Thyroid gland (tissue), 4 donors: ENCODE results near the gene ANKRD17. TPM values are rescaled to one million over a fixed set of nuclear protein-coding genes. Genes with fewer than 3 reads are reported as not detected.
"Not testable (repeated sequence)": the region's sequence is repeated elsewhere in the genome, so short reads cannot be mapped to it uniquely, and the experiment has no call there.

Experiments used
- DNase-seq, 2 donors: peaks; one replicate each; pipeline ENCODE4 v3.0.0-alpha.2; 2019
- H3K27ac ChIP-seq, 3 donors: fragments of 200-600 bp; sonication (generic); 1 replicate in 2 of 3; 2 replicates in 1 of 3; pipeline ENCODE4 v1.5.1; 2016 to 2019; ENCODE audit warnings: mild to moderate bottlenecking in 1 of 3, moderate library complexity in 1 of 3
- H3K27me3 ChIP-seq: fragments of 200-600 bp; sonication (generic); one replicate; pipeline ENCODE4 v1.5.1; 2019
- H3K36me3 ChIP-seq, 2 donors: fragments of 200-600 bp; sonication (generic); one replicate each; pipeline ENCODE4 v1.5.1; 2016 to 2019
- H3K4me1 ChIP-seq, 2 donors: fragments of 200-600 bp; sonication (generic); one replicate each; pipeline ENCODE4 v1.5.1; 2017 to 2019
- H3K4me3 ChIP-seq, 3 donors: fragments of 200-600 bp; sonication (generic); replicated peaks in 1 of 3; 1 replicate in 2 of 3; 2 replicates in 1 of 3; pipeline ENCODE4 v1.5.1; 2016; ENCODE audit warnings: mild to moderate bottlenecking in 1 of 3
- H3K9me3 ChIP-seq: fragments of 200-600 bp; sonication (generic); one replicate; pipeline ENCODE4 v1.5.1; 2017
- POLR2A ChIP-seq, 2 donors: fragments of 450-650 bp; IDR thresholded peaks; one replicate each; pipeline ENCODE4 v1.6.1; 2017; ENCODE audit warnings: antibody characterized with exemption in 2 of 2, mild to moderate bottlenecking in 2 of 2, moderate library complexity in 1 of 2
- WGBS, 2 donors: methylation state at CpG; one replicate each; pipeline ENCODE4 v1.1.5; 2017; 5-methylcytosine and 5-hydroxymethylcytosine counted together
- intact Hi-C: fragments of 100-400 bp; cut with DNase I; formaldehyde crosslinking; loops from one replicate; pipeline ENCODE4 v1.15.1; 2023
- total RNA-seq, 4 donors: library from RNA; depleted of rRNA; stranded (reverse); fragments of >200 nt; gene quantifications; one replicate each; pipeline ENCODE4 v1.2.3, GENCODE V29; 2016
- TF ChIP-seq, protein P1 (sequence below), 6 experiments: fragments of 200-600 bp in 3 of 6; fragments of 450-650 bp in 3 of 6; sonication (generic) in 3 of 6; IDR thresholded peaks; one replicate each; pipeline ENCODE4 v1.5.1; 2016 to 2019; ENCODE audit warnings: antibody characterized with exemption in 6 of 6, mild to moderate bottlenecking in 2 of 6, inconsistent platforms in 1 of 6, moderate library complexity in 1 of 6

Gene ANKRD17
- total RNA-seq, 4 donors from 2014 or later, result 46.8 to 74.6 (median 64.2) TPM

DNA sequence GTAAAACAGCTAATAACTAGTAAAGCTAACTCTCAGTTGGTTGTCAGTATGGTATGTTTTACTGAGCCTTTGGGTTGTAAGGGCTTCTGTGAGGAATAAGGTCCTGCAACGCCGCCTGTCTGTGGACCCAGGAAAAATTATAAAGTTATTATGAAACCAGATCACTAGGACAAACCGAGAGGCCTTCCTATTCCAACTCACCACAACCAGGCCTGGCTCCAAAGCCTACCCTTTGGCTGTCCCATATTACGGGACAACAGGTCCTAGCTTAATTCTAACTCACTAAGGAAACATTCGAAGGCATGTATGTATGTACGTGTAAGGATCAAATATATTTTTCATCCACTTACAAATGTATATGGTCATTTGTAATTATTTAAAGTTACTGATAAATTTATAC is 1.4 kb downstream of the ANKRD17 start:
- H3K9me3 ChIP-seq, result no peaks in the 10 kb centered on the region
- DNase-seq, result peak; percentile 70 to 76
- intact Hi-C loops, result loop anchor here (5.0 kb wide), 1 partner anchor 190 kb away; the partner anchor contains the start of gene COX18
- no peaks in the 10 kb centered on the region for H3K27me3 ChIP-seq
- no peaks in the 10 kb centered on the region for H3K36me3 ChIP-seq
- 3 to 4% methylated on average over 6 of the region's 6 CpGs for WGBS, 2 donors
- peaks cover 28 to 31% of the 10 kb centered on the region in 2 donors for H3K4me1 ChIP-seq
- TF ChIP-seq, protein P1, sequence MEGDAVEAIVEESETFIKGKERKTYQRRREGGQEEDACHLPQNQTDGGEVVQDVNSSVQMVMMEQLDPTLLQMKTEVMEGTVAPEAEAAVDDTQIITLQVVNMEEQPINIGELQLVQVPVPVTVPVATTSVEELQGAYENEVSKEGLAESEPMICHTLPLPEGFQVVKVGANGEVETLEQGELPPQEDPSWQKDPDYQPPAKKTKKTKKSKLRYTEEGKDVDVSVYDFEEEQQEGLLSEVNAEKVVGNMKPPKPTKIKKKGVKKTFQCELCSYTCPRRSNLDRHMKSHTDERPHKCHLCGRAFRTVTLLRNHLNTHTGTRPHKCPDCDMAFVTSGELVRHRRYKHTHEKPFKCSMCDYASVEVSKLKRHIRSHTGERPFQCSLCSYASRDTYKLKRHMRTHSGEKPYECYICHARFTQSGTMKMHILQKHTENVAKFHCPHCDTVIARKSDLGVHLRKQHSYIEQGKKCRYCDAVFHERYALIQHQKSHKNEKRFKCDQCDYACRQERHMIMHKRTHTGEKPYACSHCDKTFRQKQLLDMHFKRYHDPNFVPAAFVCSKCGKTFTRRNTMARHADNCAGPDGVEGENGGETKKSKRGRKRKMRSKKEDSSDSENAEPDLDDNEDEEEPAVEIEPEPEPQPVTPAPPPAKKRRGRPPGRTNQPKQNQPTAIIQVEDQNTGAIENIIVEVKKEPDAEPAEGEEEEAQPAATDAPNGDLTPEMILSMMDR (IDR thresholded peaks at IDR 0.05), result peak in 5 of 6 experiments; percentile 29 to 76 (median 72)
- TF ChIP-seq POLR2A (IDR thresholded peaks at IDR 0.05), result no peak
- peak overlapping the region in 2 of 3 donors; percentile 97 to 98 for H3K27ac ChIP-seq
- peak overlapping the region; percentile 71 to 97 (median 90) for H3K4me3 ChIP-seq

DNA sequence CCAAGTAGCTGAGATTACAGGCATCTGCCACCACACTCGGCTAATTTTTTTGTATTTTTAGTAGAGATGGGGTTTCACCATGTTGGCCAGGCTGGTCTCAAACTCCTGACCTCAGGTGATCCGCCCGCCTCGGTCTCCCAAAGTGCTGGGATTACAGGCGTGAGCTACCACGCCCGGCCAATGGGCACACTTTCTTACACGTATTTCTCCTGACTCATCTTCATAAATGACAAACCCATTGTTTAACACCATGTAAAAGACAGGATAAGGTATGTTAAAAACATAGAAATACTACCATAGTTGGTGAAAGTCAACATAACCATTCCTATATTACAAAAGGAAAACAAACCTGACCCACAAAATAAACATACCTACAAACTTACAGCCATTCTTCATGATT is 2.8 kb downstream of the ANKRD17 start:
- H3K9me3 ChIP-seq, H3K36me3 ChIP-seq, H3K4me3 ChIP-seq, DNase-seq, H3K27ac ChIP-seq, H3K27me3 ChIP-seq: not testable (repeated sequence)
- intact Hi-C loops, result loop anchor here (5.0 kb wide), 1 partner anchor 189 kb away; the partner anchor contains the start of gene COX18
- H3K4me1 ChIP-seq, result peaks cover 28 to 31% of the 10 kb centered on the region in 2 donors
- WGBS, 2 donors, result 93 to 96% methylated on average over 8 of the region's 8 CpGs

DNA sequence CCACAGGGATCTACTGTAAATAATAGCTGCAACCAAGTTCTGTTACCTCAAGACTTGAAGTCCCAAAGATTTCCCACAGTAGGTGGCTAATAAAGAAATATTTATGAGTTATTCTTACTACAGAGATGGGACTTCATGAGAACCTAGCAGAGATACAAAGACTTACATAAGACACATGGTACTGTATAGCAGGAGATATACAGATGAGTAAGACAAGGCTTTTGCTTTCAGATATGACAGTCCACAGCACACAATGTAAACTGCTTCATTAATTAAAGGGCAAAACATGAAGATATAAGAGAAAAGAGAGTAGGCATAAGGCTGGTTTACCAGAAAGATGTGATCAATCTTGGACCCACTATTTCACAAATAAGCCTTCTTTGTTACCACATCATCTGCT is 6.6 kb downstream of the ANKRD17 start:
- TF ChIP-seq, protein P1 (IDR thresholded peaks at IDR 0.05), result no peak
- no peak for TF ChIP-seq POLR2A (IDR thresholded peaks at IDR 0.05)
- H3K27me3 ChIP-seq, result no peaks in the 10 kb centered on the region
- H3K27ac ChIP-seq, result no peak overlapping the region
- intact Hi-C loops, result no loop called here
- DNase-seq, result no peak
- no peaks in the 10 kb centered on the region for H3K9me3 ChIP-seq
- H3K4me1 ChIP-seq, result peaks cover 18 to 19% of the 10 kb centered on the region in 2 donors
- no peak overlapping the region for H3K4me3 ChIP-seq
- H3K36me3 ChIP-seq, result no peaks in the 10 kb centered on the region

DNA sequence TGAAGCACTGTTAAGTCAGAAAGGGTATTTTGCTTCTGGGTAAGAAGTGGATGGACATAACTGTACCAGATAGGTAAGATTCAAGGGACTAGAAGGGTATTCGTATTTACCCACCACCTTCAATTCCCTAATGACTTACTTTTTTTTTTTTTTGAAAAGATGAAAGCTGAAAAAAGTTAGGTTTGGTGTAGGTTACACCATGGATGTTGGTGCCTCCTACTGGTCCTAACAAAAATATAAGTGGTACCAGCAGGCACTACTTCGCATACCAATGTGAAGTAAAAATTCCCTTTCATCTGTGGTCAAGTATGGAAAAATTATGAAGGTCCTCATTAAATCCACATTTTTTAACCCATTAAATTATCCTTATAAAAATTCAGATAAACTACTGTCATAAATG is 7.2 kb downstream of the ANKRD17 start:
- Histone ChIP-seq H3K9me3 (no peaks in the 10 kb centered on the region), H3K4me3 (no peak overlapping the region), H3K4me1 (peaks cover 13% of the 10 kb centered on the region in 2 donors), H3K27me3 (no peaks in the 10 kb centered on the region), H3K36me3 (no peaks in the 10 kb centered on the region), H3K27ac (no peak overlapping the region)
- intact Hi-C loops, result no loop called here
- 95% methylated on average over 2 of the region's 2 CpGs for WGBS, 2 donors
- DNase-seq, result no peak
- TF ChIP-seq, protein P1 (IDR thresholded peaks at IDR 0.05), result peak in 1 of 6 experiments; percentile 6
- no peak for TF ChIP-seq POLR2A (IDR thresholded peaks at IDR 0.05)

DNA sequence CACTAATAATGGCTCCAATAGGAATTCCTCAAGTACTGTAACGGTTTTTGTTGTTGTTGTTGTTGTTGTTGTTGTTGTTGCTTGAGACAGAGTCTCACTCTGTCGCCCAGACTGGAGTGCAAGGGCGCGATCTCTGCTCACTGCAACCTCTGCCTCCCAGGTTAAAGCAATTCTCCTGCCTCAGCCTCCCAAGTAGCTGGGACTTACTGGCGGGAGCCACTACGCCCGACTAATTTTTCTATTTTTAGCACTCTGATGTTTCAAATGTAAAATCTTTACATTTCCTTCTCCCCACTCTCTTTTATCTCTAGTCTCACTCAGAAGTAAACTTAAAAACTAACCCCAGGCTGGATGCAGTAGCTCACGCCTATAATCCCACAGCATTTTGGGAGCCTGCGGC is 8.0 kb downstream of the ANKRD17 start:
- Histone ChIP-seq H3K4me3 (no peak overlapping the region), H3K27ac (no peak overlapping the region), H3K27me3 (no peaks in the 10 kb centered on the region), H3K36me3 (no peaks in the 10 kb centered on the region), H3K4me1 (peaks cover 6 to 9% of the 10 kb centered on the region in 2 donors), H3K9me3 (no peaks in the 10 kb centered on the region)
- intact Hi-C loops, result no loop called here
- TF ChIP-seq POLR2A (IDR thresholded peaks at IDR 0.05), result no peak
- TF ChIP-seq, protein P1 (IDR thresholded peaks at IDR 0.05), result no peak
- DNase-seq, result no peak
- WGBS, 2 donors, result 94% methylated on average over 9 of the region's 9 CpGs

DNA sequence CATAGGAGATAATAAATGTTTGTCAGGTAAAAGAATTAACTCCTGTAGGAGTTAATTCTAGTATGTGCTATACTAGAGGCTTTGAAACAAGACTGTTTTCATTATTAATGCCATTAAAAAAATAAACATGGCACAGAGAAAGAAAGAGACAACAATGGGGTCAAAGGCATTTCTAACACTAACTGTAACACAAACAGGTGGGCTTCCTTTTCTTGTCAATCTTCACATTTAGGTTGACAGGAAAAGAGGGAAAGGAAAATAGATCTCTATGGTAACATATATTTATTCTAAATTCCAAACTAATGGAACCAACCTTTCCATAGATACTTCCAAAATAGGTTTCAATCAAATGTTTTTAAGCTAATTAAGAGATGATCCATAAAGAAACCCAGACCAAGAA is 9.8 kb downstream of the ANKRD17 start:
- no peak for TF ChIP-seq POLR2A (IDR thresholded peaks at IDR 0.05)
- no peaks in the 10 kb centered on the region for H3K9me3 ChIP-seq
- no peak overlapping the region for H3K4me3 ChIP-seq
- H3K27me3 ChIP-seq, result no peaks in the 10 kb centered on the region
- peaks cover 0 to 9% of the 10 kb centered on the region in 2 donors for H3K4me1 ChIP-seq
- no peaks in the 10 kb centered on the region for H3K36me3 ChIP-seq
- DNase-seq, result no peak
- intact Hi-C loops, result no loop called here
- H3K27ac ChIP-seq, result no peak overlapping the region
